Activated T-helper 1 cell treated with anti-CD3 and anti-CD28 coated beads, Interleukin-12 subunit alpha, Interleukin-12 subunit beta, Interleukin-2, Interleukin-4 antibody, amounts not matched to agents 30 ng/mL and 10 ng/mL and 1 ng/mL, durations not matched to agents 14 hours and 24 hours and 36 hours (primary cell): ENCODE results near the gene IGSF9. TPM values are rescaled to one million over a fixed set of nuclear protein-coding genes. Genes with fewer than 3 reads are reported as not detected.

Experiments used
- DNase-seq: peaks from one replicate; pipeline ENCODE4 v3.0.0; 2021; ENCODE audit warnings: low spot score
- H3K27ac Mint-ChIP-seq: one replicate; pipeline ENCODE4 v1.8.0; 2021; ENCODE audit warnings: mild to moderate bottlenecking, mixed read lengths
- H3K27me3 Mint-ChIP-seq: one replicate; pipeline ENCODE4 v1.8.0; 2022; ENCODE audit warnings: mild to moderate bottlenecking, moderate library complexity, mixed read lengths; ENCODE audit not compliant: insufficient read depth
- H3K36me3 Mint-ChIP-seq: one replicate; pipeline ENCODE4 v1.8.0; 2021; ENCODE audit warnings: low read depth, mixed read lengths
- H3K4me1 Mint-ChIP-seq: one replicate; pipeline ENCODE4 v1.8.0; 2021; ENCODE audit warnings: low read depth, mixed read lengths
- H3K4me3 Mint-ChIP-seq: one replicate; pipeline ENCODE4 v1.8.0; 2021; ENCODE audit warnings: mild to moderate bottlenecking, moderate library complexity, mixed read lengths
- H3K9me3 Mint-ChIP-seq: one replicate; pipeline ENCODE4 v1.8.0; 2021; ENCODE audit warnings: mixed read lengths
- intact Hi-C: fragments of 100-400 bp; cut with micrococcal nuclease; formaldehyde crosslinking; loops from one replicate; pipeline ENCODE4 v1.15.1; 2024
- total RNA-seq: library from RNA; stranded (reverse); gene quantifications from 2 replicates; pipeline ENCODE4 v1.2.3, GENCODE V29; 2022

IGSF9 gene
- total RNA-seq, 1 donor from 2014 or later = not detected

DNA sequence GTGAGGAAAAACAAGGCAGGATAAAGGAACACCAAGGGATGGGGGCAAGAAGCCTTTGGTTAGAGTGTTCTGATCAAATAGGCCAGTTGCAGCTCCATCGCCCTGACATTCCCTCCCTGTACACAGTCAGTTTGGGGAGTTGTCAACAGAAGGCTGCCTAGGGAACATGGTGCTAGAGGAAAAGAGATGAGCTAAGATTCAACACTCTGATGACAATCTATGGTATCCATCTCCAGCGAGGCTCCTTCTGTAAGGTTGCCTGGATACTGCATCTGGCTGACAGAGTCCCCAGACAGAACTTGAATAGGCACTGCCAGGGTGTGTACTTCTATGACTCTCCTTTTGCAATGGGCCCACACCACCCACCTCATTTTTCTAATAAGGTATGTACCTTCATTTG, 19.9 kb upstream of the IGSF9 start:
- Mint-ChIP-seq H3K9me3 (no peaks in the 10 kb centered on the region), H3K4me3 (no peak overlapping the region), H3K27ac (no peak overlapping the region), H3K27me3 (peaks cover 40% of the 10 kb centered on the region), H3K4me1 (no peaks in the 10 kb centered on the region), H3K36me3 (no peaks in the 10 kb centered on the region)
- intact Hi-C loops = no loop called here
- DNase-seq = no peak

DNA sequence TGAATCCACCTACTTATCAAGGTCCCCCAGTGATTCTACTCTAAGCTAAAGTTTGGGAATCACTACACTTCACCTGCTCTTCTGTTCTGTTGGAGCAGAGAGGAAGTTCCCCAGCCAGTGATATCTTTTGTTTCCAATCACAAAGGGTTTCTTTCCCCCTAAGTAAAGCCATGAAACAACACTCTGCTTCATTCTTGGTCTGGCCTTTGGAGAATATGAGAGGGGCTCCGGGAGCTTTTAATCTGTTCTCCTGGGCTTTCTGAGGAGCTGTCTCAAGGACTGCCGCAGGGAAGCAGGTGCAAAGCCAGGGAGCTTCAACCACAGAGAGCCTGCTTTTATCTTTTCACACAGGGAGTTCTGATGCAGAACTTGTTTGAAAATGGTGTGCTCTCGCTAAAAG, 18.7 kb upstream of the IGSF9 start:
- Mint-ChIP-seq H3K9me3 (no peaks in the 10 kb centered on the region), H3K4me3 (no peak overlapping the region), H3K36me3 (no peaks in the 10 kb centered on the region), H3K27ac (no peak overlapping the region), H3K4me1 (peaks cover 4% of the 10 kb centered on the region), H3K27me3 (peaks cover 40% of the 10 kb centered on the region)
- no peak for DNase-seq
- intact Hi-C loops = no loop called here

DNA sequence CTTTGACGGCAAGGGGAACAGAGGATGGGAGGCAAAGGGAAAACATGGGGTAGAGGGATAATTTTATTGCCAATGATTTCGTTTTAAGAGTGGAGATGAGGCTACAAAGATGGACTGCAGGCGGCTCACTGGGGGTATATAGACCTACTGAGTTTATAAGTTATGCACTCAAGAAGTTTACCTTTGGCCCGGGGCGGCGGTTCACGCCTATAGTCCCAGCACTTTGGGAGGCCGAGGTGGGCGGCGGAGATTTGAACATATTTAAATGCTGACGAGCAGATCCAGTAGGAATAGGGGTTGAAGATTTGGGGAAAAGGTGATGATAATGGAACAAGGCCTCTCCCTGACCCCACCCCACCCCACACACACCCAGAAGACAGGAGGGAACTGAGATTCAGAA, 16.8 kb upstream of the IGSF9 start:
- H3K27me3 Mint-ChIP-seq = peaks cover 32% of the 10 kb centered on the region
- H3K36me3 Mint-ChIP-seq = no peaks in the 10 kb centered on the region
- peaks cover 10% of the 10 kb centered on the region for H3K4me1 Mint-ChIP-seq
- no peaks in the 10 kb centered on the region for H3K9me3 Mint-ChIP-seq
- intact Hi-C loops = no loop called here
- DNase-seq = no peak
- no peak overlapping the region for H3K4me3 Mint-ChIP-seq
- no peak overlapping the region for H3K27ac Mint-ChIP-seq

DNA sequence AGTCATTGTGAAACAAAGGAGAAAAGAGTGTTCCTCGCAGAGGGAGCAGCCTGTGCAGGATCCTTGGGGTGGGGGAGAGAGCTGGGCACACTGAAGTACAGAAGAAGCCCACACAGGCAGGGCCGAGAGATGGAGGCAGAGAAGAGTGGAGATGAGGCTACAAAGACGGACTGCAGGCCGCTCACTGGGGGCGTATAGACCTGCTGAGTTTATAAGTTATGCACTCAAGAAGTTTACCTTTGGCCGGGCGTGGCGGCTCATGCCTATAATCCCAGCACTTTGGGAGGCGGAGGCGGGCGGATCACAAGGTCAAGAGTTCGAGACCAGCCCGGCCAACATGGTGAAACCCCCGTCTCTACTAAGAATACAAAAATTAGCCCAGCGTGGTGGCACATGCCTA, 16.2 kb upstream of the IGSF9 start:
- H3K4me1 Mint-ChIP-seq = peaks cover 10% of the 10 kb centered on the region
- H3K9me3 Mint-ChIP-seq = no peaks in the 10 kb centered on the region

DNA sequence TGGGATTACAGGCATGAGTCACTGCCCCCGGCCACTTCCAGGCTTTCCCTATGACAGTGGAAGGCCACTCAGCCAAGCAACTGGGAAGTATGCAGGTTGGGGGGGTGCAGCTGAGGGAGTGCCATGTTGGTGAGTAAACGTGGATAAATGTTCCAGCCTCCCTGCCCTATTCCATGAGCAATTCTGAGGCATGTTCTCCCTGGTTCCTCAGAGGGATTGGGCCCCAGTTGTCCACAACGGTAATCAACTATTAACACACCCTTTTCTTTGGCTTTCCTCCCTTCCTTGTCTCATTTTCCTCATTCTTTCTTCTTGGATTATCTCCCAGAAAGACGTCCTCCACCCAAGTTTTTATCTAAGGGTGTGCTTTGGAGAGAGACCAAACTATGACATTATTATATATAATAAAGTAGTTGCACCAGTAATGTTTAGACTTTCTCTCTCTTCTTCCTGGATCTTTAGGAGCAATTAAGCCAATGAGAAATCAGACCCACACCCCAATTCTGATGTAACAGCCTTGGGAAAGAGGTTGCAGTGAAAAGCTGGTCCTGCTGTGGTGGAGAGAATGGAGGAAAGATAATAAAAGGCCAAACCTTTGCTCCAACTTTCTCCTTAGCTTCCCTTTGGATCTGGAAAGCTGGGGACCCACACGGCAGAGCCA, 15.4 kb upstream of the IGSF9 start:
- no peaks in the 10 kb centered on the region for H3K36me3 Mint-ChIP-seq
- H3K27me3 Mint-ChIP-seq = peaks cover 24% of the 10 kb centered on the region
- no peak overlapping the region for H3K4me3 Mint-ChIP-seq
- no peaks in the 10 kb centered on the region for H3K9me3 Mint-ChIP-seq
- no peak for DNase-seq
- intact Hi-C loops = no loop called here
- H3K27ac Mint-ChIP-seq = no peak overlapping the region
- peaks cover 10% of the 10 kb centered on the region for H3K4me1 Mint-ChIP-seq

More for the DNA sequence above, 16.2 kb upstream of the IGSF9 start:
- intact Hi-C loops = no loop called here
- no peak for DNase-seq
- H3K27me3 Mint-ChIP-seq = peaks cover 29% of the 10 kb centered on the region
- no peak overlapping the region for H3K27ac Mint-ChIP-seq
- H3K36me3 Mint-ChIP-seq = no peaks in the 10 kb centered on the region
- no peak overlapping the region for H3K4me3 Mint-ChIP-seq

DNA sequence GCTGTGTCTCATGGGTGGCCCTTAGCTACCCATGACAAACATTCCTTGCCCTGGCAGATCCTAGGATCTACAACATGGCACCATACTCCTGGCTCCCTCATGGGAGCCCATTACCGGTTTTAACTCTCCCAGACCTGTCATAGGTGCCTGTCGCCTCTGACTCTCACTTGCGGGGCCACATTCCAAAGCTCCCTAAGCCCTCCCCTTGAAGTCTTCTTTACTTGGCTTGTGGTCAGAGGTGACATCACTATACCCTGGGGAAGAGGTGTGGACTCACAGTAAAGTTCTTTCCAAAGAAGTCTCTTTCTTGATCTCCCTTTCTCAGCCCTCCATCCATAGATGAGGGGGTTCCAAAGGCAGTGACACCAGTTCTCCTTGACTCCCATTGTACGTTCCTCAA, 14.0 kb upstream of the IGSF9 start:
- DNase-seq = no peak
- intact Hi-C loops = no loop called here
- peaks cover 10% of the 10 kb centered on the region for H3K4me1 Mint-ChIP-seq
- H3K9me3 Mint-ChIP-seq = no peaks in the 10 kb centered on the region
- H3K36me3 Mint-ChIP-seq = no peaks in the 10 kb centered on the region
- no peak overlapping the region for H3K4me3 Mint-ChIP-seq
- H3K27me3 Mint-ChIP-seq = peaks cover 15% of the 10 kb centered on the region
- H3K27ac Mint-ChIP-seq = no peak overlapping the region

DNA sequence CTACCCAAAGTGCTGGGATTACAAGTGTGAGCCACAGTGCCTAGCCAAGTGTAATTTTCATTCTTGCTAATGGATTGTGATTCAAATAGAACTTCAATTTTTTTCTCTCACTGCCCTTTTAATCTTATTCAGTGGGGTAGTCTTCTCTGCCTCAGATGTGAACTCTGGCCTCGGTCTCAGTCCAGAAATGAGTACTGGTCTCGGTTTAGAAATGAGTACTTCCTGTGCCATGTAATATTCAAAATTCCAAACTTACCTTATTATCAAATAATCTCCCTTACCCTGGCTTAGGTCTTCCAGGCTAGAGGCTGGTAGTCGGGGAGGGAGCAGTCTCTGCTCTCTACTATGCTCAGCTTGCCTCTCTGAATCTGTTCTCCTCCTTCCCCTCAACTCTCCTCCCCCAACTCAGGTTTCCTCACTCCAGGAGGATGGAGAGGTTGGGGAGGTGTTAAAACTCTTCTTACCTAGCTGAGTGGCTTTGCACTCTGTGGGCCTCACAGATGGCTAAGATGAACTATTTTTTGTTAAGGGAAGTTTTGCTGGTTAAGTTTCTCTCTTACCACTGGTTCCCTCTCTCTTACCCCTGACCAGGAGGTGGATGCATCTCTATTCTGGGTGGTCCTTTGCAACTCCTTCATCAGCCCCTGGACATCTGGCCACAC, 13.4 kb upstream of the IGSF9 start:
- H3K36me3 Mint-ChIP-seq = no peaks in the 10 kb centered on the region
- peaks cover 17% of the 10 kb centered on the region for H3K27me3 Mint-ChIP-seq
- no peak overlapping the region for H3K4me3 Mint-ChIP-seq
- intact Hi-C loops = no loop called here
- no peaks in the 10 kb centered on the region for H3K9me3 Mint-ChIP-seq
- H3K27ac Mint-ChIP-seq = peak overlapping the region; percentile 49
- H3K4me1 Mint-ChIP-seq = peaks cover 10% of the 10 kb centered on the region
- no peak for DNase-seq

DNA sequence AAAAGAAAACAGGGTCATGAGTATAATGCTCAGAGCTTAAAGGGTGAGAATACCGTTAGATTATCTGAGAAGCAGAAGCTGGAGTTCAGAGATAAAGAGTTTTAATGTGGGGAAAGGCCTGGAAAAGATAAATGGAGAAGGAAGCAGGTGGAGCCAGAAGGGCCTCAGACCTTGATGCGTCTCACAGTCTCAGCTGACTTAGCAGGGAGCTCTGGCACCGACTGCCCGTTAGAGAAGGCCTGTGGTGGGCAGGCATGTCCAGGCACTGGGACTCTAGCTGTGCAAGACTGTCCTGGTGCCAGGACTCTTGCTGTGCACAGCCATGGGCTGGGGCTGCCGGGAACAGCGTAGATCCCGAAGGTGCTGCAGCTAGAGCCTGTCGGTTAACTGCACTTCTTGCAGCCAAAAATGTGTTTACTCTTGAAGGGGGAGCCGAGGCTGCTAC, 12.4 kb upstream of the IGSF9 start:
- Mint-ChIP-seq H3K27me3 (peaks cover 19% of the 10 kb centered on the region), H3K36me3 (no peaks in the 10 kb centered on the region), H3K27ac (no peak overlapping the region), H3K4me1 (peaks cover 10% of the 10 kb centered on the region), H3K9me3 (no peaks in the 10 kb centered on the region), H3K4me3 (no peak overlapping the region)
- no peak for DNase-seq
- intact Hi-C loops = no loop called here

DNA sequence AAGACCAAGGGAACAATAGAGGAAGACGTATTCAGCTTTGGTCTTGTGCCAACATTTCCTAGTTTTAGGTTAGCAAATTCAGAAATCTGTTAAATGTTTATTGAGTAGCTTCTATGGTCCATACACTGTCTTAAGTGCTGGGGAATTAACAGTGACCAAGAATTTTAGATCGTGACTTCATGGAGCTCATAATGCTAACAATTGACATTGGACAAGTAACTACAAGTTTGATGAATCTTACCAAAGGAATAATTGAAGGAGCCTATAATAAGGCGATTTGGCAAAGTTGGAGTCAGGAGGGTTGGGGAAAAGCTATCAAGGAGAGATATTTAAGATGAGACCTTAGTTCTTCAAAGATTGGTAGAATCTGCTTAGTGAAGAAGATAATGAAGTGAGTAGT, 10.0 kb upstream of the IGSF9 start:
- Mint-ChIP-seq H3K4me1 (peaks cover 10% of the 10 kb centered on the region), H3K9me3 (no peaks in the 10 kb centered on the region), H3K27ac (no peak overlapping the region), H3K36me3 (no peaks in the 10 kb centered on the region), H3K27me3 (peaks cover 31% of the 10 kb centered on the region), H3K4me3 (no peak overlapping the region)
- DNase-seq = no peak
- intact Hi-C loops = no loop called here

DNA sequence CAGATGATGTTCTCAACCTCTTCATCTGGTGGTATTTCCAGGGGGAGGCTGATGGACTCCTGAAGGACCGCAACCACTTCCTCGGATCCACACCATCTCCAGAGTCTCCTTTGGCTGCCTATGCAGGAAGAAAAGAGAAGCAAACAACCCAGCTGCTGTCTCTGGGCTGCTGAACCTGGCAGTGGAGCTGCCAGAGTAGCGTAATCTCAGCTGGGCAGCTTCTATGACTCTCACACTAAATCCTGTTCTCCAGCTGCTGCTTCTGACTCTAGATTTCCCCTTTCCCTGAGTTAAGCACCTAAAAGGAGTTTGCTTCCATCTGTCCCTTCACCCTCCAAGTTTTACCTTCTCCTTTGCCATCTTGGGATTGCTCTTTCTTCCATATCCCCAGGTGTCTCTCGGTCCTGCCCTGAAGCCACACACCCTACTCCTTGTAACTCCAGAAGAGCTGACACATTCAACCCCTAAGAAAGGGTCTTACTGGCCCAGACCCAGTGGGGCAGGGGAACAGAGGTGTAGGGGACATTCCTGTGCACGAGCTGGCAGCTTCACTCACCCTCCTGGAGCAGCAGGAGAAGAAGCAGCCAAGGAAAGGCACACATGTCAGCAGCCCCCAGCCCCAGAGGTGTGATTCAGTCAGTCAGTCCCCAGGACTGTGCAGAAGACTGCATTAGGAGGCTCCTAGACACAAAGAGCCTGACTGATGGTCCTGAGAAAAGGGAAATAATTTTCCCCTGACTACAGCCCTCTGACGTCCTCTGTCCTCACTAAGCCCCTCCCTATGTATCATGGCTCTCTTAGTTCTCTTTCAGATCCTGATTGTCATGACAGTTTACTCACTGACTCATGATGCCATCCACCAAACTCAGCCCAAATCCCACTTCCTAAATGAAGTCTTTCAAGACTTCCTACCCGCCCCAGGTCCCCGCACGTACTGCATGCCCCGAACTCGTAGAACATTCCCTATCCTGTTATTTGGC, 8.4 kb upstream of the IGSF9 start, which contains the start of gene SLAMF9:
SLAMF9 (minus strand) TSS at position 702 of the 980 bp plus-strand sequence; CDS start at position 602, 100 bp downstream.
- H3K27me3 Mint-ChIP-seq = peaks cover 38% of the 10 kb centered on the region
- H3K4me3 Mint-ChIP-seq = no peak within 1 kb of the TSS
- intact Hi-C loops = no loop called here
- peaks cover 3% of the 10 kb centered on the region for H3K4me1 Mint-ChIP-seq
- H3K27ac Mint-ChIP-seq = no peak within 1 kb of the TSS
- DNase-seq = no peak
- no peaks in the 10 kb centered on the region for H3K36me3 Mint-ChIP-seq
- H3K9me3 Mint-ChIP-seq = no peaks in the 10 kb centered on the region

DNA sequence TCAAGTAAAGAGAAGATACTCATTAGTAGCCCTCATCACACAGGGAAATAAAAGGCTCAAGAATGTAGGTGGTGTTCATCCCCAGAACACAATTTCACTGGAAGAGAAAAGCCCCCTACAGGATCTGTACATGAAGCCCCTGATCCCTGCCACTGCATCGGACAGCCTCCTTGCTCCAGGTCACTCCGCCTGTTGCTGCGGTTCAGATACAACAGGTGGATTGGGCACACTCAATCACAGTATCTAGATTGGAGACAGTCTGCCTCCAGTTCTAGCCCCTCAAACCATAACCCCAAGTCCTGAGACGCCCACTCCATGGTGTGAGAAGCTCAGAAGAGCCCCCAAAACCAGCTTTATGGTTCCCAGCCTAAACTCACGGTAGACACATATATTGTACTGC, 7.5 kb upstream of the IGSF9 start:
- Mint-ChIP-seq H3K9me3 (no peaks in the 10 kb centered on the region), H3K27ac (no peak overlapping the region), H3K27me3 (peaks cover 41% of the 10 kb centered on the region), H3K4me3 (no peak overlapping the region), H3K36me3 (no peaks in the 10 kb centered on the region), H3K4me1 (no peaks in the 10 kb centered on the region)
- intact Hi-C loops = no loop called here
- no peak for DNase-seq

DNA sequence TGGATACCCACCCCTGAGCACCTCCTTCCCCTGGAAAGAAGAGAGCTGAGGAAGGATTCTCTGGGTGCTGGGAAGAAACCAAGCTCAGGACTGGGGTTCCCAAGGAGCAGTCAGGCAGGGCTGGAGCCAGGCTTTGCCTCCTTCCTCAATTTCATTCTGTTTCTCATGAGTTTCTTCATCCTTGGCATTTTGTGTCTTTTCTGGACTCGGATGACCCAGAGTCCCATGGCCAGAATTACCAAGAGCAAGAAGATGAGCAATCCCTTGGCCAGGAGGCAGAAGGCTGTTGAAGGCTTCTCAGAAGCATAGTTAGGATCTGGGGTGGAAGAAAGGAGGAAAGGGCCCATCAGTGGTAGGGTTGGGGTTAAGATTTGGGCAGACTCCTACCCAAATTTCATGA, 6.1 kb upstream of the IGSF9 start:
- Mint-ChIP-seq H3K27ac (no peak overlapping the region), H3K4me1 (no peaks in the 10 kb centered on the region), H3K27me3 (peaks cover 49% of the 10 kb centered on the region), H3K9me3 (no peaks in the 10 kb centered on the region), H3K36me3 (no peaks in the 10 kb centered on the region), H3K4me3 (no peak overlapping the region)
- DNase-seq = no peak
- intact Hi-C loops = no loop called here

DNA sequence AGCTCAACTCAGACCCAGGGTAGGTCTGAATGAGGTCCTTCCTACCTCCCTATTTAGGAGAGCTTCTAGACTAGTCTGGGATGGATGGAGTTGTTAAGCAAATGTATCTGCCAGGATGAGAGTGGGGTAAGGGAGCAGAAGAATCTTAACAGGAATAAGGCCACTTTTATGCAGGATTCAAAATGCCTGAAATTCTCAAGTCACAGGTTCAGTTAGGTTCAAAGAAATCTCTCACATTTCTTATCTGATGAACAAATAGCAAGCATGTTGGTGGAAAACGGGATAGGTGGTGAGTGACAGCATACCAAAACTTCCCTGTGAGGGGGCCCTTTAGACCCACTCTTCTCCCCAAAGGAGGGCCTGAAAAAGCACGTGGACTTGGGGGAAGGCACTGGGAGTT, 5.6 kb upstream of the IGSF9 start:
- no peaks in the 10 kb centered on the region for H3K4me1 Mint-ChIP-seq
- no peak for DNase-seq
- H3K27ac Mint-ChIP-seq = no peak overlapping the region
- H3K9me3 Mint-ChIP-seq = no peaks in the 10 kb centered on the region
- no peaks in the 10 kb centered on the region for H3K36me3 Mint-ChIP-seq
- H3K4me3 Mint-ChIP-seq = no peak overlapping the region
- intact Hi-C loops = no loop called here
- peaks cover 55% of the 10 kb centered on the region for H3K27me3 Mint-ChIP-seq
